Keratinocyte (primary cell): ENCODE data around the gene PRSS23. TPM values are rescaled to one million over a fixed set of nuclear protein-coding genes. Genes with fewer than 3 reads are reported as not detected.

ENCODE experiments used
- DNase-seq: peaks from one replicate; pipeline ENCODE4 v3.0.0-alpha.2; 2011; ENCODE audit warnings: low read depth, missing footprints, low spot score
- FAIRE-seq: peaks from 2 replicates; lab custom pipeline; 2011; peaks lifted over from hg19 to GRCh38; lab: Jason Lieb, UNC
- H2AFZ ChIP-seq: 2 replicates; pipeline ENCODE4 v1.6.0; 2012; ENCODE audit warnings: low read length, control low read depth, inconsistent platforms; ENCODE audit not compliant: control insufficient read depth
- H3K27ac ChIP-seq: 2 replicates; pipeline ENCODE4 v1.5.1; 2011; ENCODE audit warnings: low read length; ENCODE audit not compliant: control insufficient read depth, insufficient read depth
- H3K27me3 ChIP-seq: 3 replicates; pipeline ENCODE4 v1.6.0; 2011; ENCODE audit warnings: low read length; ENCODE audit not compliant: control insufficient read depth, insufficient read depth; ENCODE audit errors: extremely low read depth
- H3K36me3 ChIP-seq, 2 experiments: 2 replicates in 1 of 2; 3 replicates in 1 of 2; pipeline ENCODE4 v1.5.1; 2011; ENCODE audit warnings: low read length in 2 of 2, mild to moderate bottlenecking in 1 of 2; ENCODE audit not compliant: control insufficient read depth in 2 of 2, insufficient read depth in 2 of 2; ENCODE audit errors: extremely low read depth in 1 of 2
- H3K4me1 ChIP-seq: 3 replicates; pipeline ENCODE4 v1.5.1; 2011; ENCODE audit warnings: low read length; ENCODE audit not compliant: control insufficient read depth, insufficient read depth; ENCODE audit errors: extremely low read depth
- H3K4me2 ChIP-seq: 3 replicates; pipeline ENCODE4 v1.6.0; 2011; ENCODE audit warnings: low read depth, low read length; ENCODE audit not compliant: control insufficient read depth, insufficient read depth; ENCODE audit errors: extremely low read depth
- H3K4me3 ChIP-seq, 3 experiments: fragments of 200-600 bp in 1 of 3; sonication (generic) in 1 of 3; 2 replicates in 2 of 3; 3 replicates in 1 of 3; pipeline ENCODE4 v1.5.1; 2011 to 2016; ENCODE audit warnings: low read length in 3 of 3, mild to moderate bottlenecking in 3 of 3, control low read depth in 2 of 3, inconsistent platforms in 1 of 3, low read depth in 1 of 3, mixed read lengths in 1 of 3, mixed run types in 1 of 3, moderate library complexity in 1 of 3; ENCODE audit not compliant: control insufficient read depth in 2 of 3, insufficient read depth in 2 of 3; ENCODE audit errors: extremely low read depth in 1 of 3
- H3K79me2 ChIP-seq: 2 replicates; pipeline ENCODE4 v1.6.0; 2012; ENCODE audit warnings: low read length; ENCODE audit not compliant: control insufficient read depth, insufficient read depth
- H3K9ac ChIP-seq: 3 replicates; pipeline ENCODE4 v1.6.0; 2011; ENCODE audit warnings: low read length; ENCODE audit not compliant: control insufficient read depth, insufficient read depth; ENCODE audit errors: extremely low read depth
- H3K9me1 ChIP-seq: 3 replicates; pipeline ENCODE4 v1.6.0; 2011; ENCODE audit warnings: low read length; ENCODE audit not compliant: control insufficient read depth, insufficient read depth; ENCODE audit errors: extremely low read depth
- H3K9me3 ChIP-seq: 2 replicates; pipeline ENCODE4 v1.5.1; 2012; ENCODE audit warnings: low read depth, low read length; ENCODE audit not compliant: control insufficient read depth
- H4K20me1 ChIP-seq: 3 replicates; pipeline ENCODE4 v1.6.0; 2011; ENCODE audit warnings: low read length; ENCODE audit not compliant: control insufficient read depth, insufficient read depth; ENCODE audit errors: extremely low read depth
- CTCF ChIP-seq, 3 experiments: IDR thresholded peaks in 1 of 3; conservative IDR thresholded peaks in 1 of 3; optimal IDR thresholded peaks in 1 of 3; 2 replicates in 2 of 3; 3 replicates in 1 of 3; pipeline versions ENCODE3 to v1.5.1; 2011; ENCODE audit warnings: low read length in 3 of 3, mild to moderate bottlenecking in 3 of 3, moderate library complexity in 2 of 3, control low read depth in 1 of 3, inconsistent platforms in 1 of 3; ENCODE audit not compliant: insufficient read depth in 2 of 3; ENCODE audit errors: extremely low read depth in 1 of 3
- EZH2 ChIP-seq: IDR thresholded peaks from one replicate; pipeline ENCODE4 v1.6.1; 2012; ENCODE audit warnings: inconsistent platforms, mild to moderate bottlenecking, low read length, moderate library complexity
- dilution Hi-C: fragments of 300-500 bp; cut with MboI; formaldehyde crosslinking; loops from one replicate; pipeline ENCODE4 v1.7.0; 2020; ENCODE audit warnings: low sequenced_read_pairs; ENCODE audit not compliant: extremely low pct_ligation_motif_present
- polyA plus RNA-seq, 5 experiments: library from polyadenylated mRNA; depleted of rRNA in 3 of 5; stranded (reverse) in 3 of 5; stranded (forward) in 1 of 5; unstranded in 1 of 5; fragments of >200 nt; gene quantifications; 1 replicate in 1 of 5; 2 replicates in 3 of 5; 3 replicates in 1 of 5; pipeline versions ENCODE4 v1.2.1 to v1.2.3, GENCODE V29; 2011 to 2012; ENCODE audit warnings: missing spikeins in 2 of 5, low read depth in 1 of 5, low replicate concordance in 1 of 5

Gene PRSS23
- polyA plus RNA-seq, 1 donor (not counting 4 experiments of a cell fraction or from before 2014, with no cell fraction given) = 143 TPM

GRCh38 chr11:86806903-86807302, 6.6 kb downstream of the PRSS23 start:
- no peak overlapping the region for H3K27ac ChIP-seq
- H3K79me2 ChIP-seq = peaks cover 74% of the 10 kb centered on the region
- FAIRE-seq (no peak), DNase-seq (no peak)
- H3K9me3 ChIP-seq = no peaks in the 10 kb centered on the region
- H3K4me3 ChIP-seq = no peak overlapping the region
- dilution Hi-C loops = no loop called here
- H3K27me3 ChIP-seq = no peaks in the 10 kb centered on the region
- no peak overlapping the region for H3K4me2 ChIP-seq
- H4K20me1 ChIP-seq = no peaks in the 10 kb centered on the region
- no peaks in the 10 kb centered on the region for H3K9me1 ChIP-seq
- no peak overlapping the region for H3K9ac ChIP-seq
- peaks cover 50% of the 10 kb centered on the region for H3K4me1 ChIP-seq
- TF ChIP-seq EZH2 = no peak
- TF ChIP-seq CTCF (optimal IDR thresholded peaks at IDR 0.05 in 1 of 3, IDR thresholded peaks at IDR 0.05 in 1 of 3, conservative IDR thresholded peaks at IDR 0.05 in 1 of 3; ENCODE audit: extremely low read depth in 1 of 3, insufficient read depth in 2 of 3, low read length in 3 of 3) = no peak
- peaks cover 11 to 30% of the 10 kb centered on the region in 2 experiments for H3K36me3 ChIP-seq
- no peak overlapping the region for H2AFZ ChIP-seq

GRCh38 chr11:86807360-86807759, 7.0 kb downstream of the PRSS23 start:
- dilution Hi-C loops = no loop called here
- no peak for DNase-seq
- Histone ChIP-seq H3K36me3 (peaks cover 11 to 30% of the 10 kb centered on the region in 2 experiments), H3K9me1 (no peaks in the 10 kb centered on the region), H3K27me3 (no peaks in the 10 kb centered on the region), H3K9me3 (no peaks in the 10 kb centered on the region), H3K9ac (no peak overlapping the region), H3K4me3 (no peak overlapping the region), H3K4me2 (no peak overlapping the region), H3K4me1 (peaks cover 50% of the 10 kb centered on the region), H3K27ac (no peak overlapping the region), H2AFZ (no peak overlapping the region), H4K20me1 (no peaks in the 10 kb centered on the region), H3K79me2 (peaks cover 69% of the 10 kb centered on the region)
- no peak for FAIRE-seq
- no peak for TF ChIP-seq CTCF (optimal IDR thresholded peaks at IDR 0.05 in 1 of 3, IDR thresholded peaks at IDR 0.05 in 1 of 3, conservative IDR thresholded peaks at IDR 0.05 in 1 of 3; ENCODE audit: extremely low read depth in 1 of 3, insufficient read depth in 2 of 3, low read length in 3 of 3)
- TF ChIP-seq EZH2 = no peak
